ENCODE data around the gene ALAS1. TPM values are rescaled to one million over a fixed set of nuclear protein-coding genes. Genes with fewer than 3 reads are reported as not detected.

Gene ALAS1
- total RNA-seq, 1 experiment from 2014 or later, result 89.4 TPM

- H3K36me3 ChIP-seq (ENCODE audit: control insufficient read depth, insufficient read depth, low read length), result no peaks in the 10 kb centered on the region
- peak overlapping the region; percentile 52 to 65; a peak in 3 of 4 replicates for H3K4me3 ChIP-seq (ENCODE audit: low read depth in 2 of 2, low read length in 2 of 2)
- ChIA-PET POLR2A (interaction anchor here (0.5 kb wide), 1 partner anchor 27 kb away, joined by 3 read pairs; no protein-coding TSS in a partner anchor), CTCF (no interaction called here)
- intact Hi-C loops (cut with micrococcal nuclease; ENCODE audit: unreplicated experiment), result no loop called here
- no TSS peak for BruUV-seq (replicated peaks)
- no peak for TF ChIP-seq CTCF (IDR thresholded peaks at IDR 0.05)
- TF ChIP-seq SIN3A (IDR thresholded peaks at IDR 0.05; ENCODE audit: borderline replicate concordance, insufficient read depth, low read depth, low read length), result no peak
- no peak for TF ChIP-seq POLR2AphosphoS5 (IDR thresholded peaks at IDR 0.05; ENCODE audit: low read depth, low read length)
- TF ChIP-seq TCF7L2 (IDR thresholded peaks at IDR 0.05; ENCODE audit: low read depth, low read length), result no peak
- no peak for TF ChIP-seq REST (IDR thresholded peaks at IDR 0.05; ENCODE audit: insufficient read depth in 1 of 2, low read depth in 2 of 2, low read length in 1 of 2)
- no peak for ATAC-seq
- H3K9me3 ChIP-seq (ENCODE audit: control insufficient read depth, insufficient read depth, low read depth, low read length), result no peaks in the 10 kb centered on the region
- no peaks in the 10 kb centered on the region for H3K27me3 ChIP-seq (ENCODE audit: control insufficient read depth, insufficient read depth, low read length)
- in situ Hi-C loops (cut with HindIII; ENCODE audit: low pct_unique_long_range_greater_than_20kb, low sequenced_read_pairs), result no loop called here
- no peak overlapping the region for H3K27ac ChIP-seq (ENCODE audit: low read length)
- no peaks in the 10 kb centered on the region; the same call in none of the 2 replicates for H3K4me1 ChIP-seq (ENCODE audit: control insufficient read depth, insufficient read depth, low read length)
- DNase-seq (ENCODE audit: low read depth, low spot score), result no peak
These were observed 48.9 kb downstream of the ALAS1 start for GRCh38 chr3:52246728-52247408.

GRCh38 chr3:52247409-52248164 is 49.6 kb downstream of the ALAS1 start:
- Histone ChIP-seq H3K27ac (ENCODE audit: low read length) (no peak overlapping the region), H3K36me3 (ENCODE audit: control insufficient read depth, insufficient read depth, low read length) (no peaks in the 10 kb centered on the region), H3K27me3 (ENCODE audit: control insufficient read depth, insufficient read depth, low read length) (no peaks in the 10 kb centered on the region), H3K4me3 (ENCODE audit: low read depth in 2 of 2, low read length in 2 of 2) (no peak overlapping the region), H3K9me3 (ENCODE audit: control insufficient read depth, insufficient read depth, low read depth, low read length) (no peaks in the 10 kb centered on the region), H3K4me1 (ENCODE audit: control insufficient read depth, insufficient read depth, low read length) (no peaks in the 10 kb centered on the region; the same call in none of the 2 replicates)
- POLR2A ChIA-PET, result no interaction called here
- in situ Hi-C loops (cut with HindIII; ENCODE audit: low pct_unique_long_range_greater_than_20kb, low sequenced_read_pairs), result no loop called here
- ATAC-seq (no peak), DNase-seq (ENCODE audit: low read depth, low spot score) (no peak)
- TSS peak; percentile 64 for BruUV-seq (replicated peaks)
- intact Hi-C loops (cut with micrococcal nuclease; ENCODE audit: unreplicated experiment), result no loop called here
- CTCF ChIA-PET, result no interaction called here
- TF ChIP-seq CTCF (IDR thresholded peaks at IDR 0.05) (no peak), SIN3A (IDR thresholded peaks at IDR 0.05; ENCODE audit: borderline replicate concordance, insufficient read depth, low read depth, low read length) (no peak), REST (IDR thresholded peaks at IDR 0.05; ENCODE audit: insufficient read depth in 1 of 2, low read depth in 2 of 2, low read length in 1 of 2) (no peak), POLR2AphosphoS5 (IDR thresholded peaks at IDR 0.05; ENCODE audit: low read depth, low read length) (no peak), TCF7L2 (IDR thresholded peaks at IDR 0.05; ENCODE audit: low read depth, low read length) (no peak)
